GM12874 (cell line): ENCODE data around the gene LILRB4.

Experiments used
- CTCF ChIP-seq: IDR thresholded peaks from 2 replicates; pipeline ENCODE4 v1.5.1; 2011; ENCODE audit warnings: low read depth, mild to moderate bottlenecking, control low read depth, low read length, moderate library complexity; ENCODE audit not compliant: insufficient read depth

Gene LILRB4

GRCh38 chr19:54696766-54697165, 34.0 kb downstream of the LILRB4 start:
- no peak for TF ChIP-seq CTCF

- no peak for TF ChIP-seq CTCF
These were observed 42.1 kb downstream of the LILRB4 start for GRCh38 chr19:54704928-54705327.

GRCh38 chr19:54707962-54708361, 45.2 kb downstream of the LILRB4 start:
- no peak for TF ChIP-seq CTCF

GRCh38 chr19:54708781-54709180, 46.0 kb downstream of the LILRB4 start:
- TF ChIP-seq CTCF, result no peak

GRCh38 chr19:54709212-54709948, 46.6 kb downstream of the LILRB4 start:
- no peak for TF ChIP-seq CTCF
